ENCODE data around the gene DCST1. TPM values are rescaled to one million over a fixed set of nuclear protein-coding genes. Genes with fewer than 3 reads are reported as not detected.
A peak's percentile ranks its signal among the peaks of the same experiment; 100 is the strongest.

Gene DCST1
- total and polyA plus RNA-seq, 2 donors (not counting 1 experiment from before 2014, with no cell fraction given), result 0.22 TPM; not detected in 1

- no peaks in the 10 kb centered on the region for H3K27me3 Mint-ChIP-seq
- DNase-seq, result peak; percentile 57
- Histone ChIP-seq H3K27ac (ENCODE audit: low read length in 2 of 2) (no peak overlapping the region), H3K9ac (ENCODE audit: low read length) (peak overlapping the region; percentile 76), H4K20me1 (ENCODE audit: control insufficient read depth, insufficient read depth, low read length, poor library complexity, severe bottlenecking) (no peaks in the 10 kb centered on the region), H3K4me2 (replicated peaks; ENCODE audit: low read depth, low read length, poor library complexity, severe bottlenecking) (peak overlapping the region; percentile 93), H3K9me3 (ENCODE audit: control extremely low read depth in 1 of 3, control insufficient read depth in 2 of 3, insufficient read depth in 1 of 3, low read length in 2 of 3) (no peaks in the 10 kb centered on the region), H3K79me2 (ENCODE audit: control insufficient read depth, insufficient read depth, low read length) (no peaks in the 10 kb centered on the region), H2AFZ (ENCODE audit: insufficient read depth, low read depth, low read length, poor library complexity, severe bottlenecking) (peak overlapping the region; percentile 86), H3K36me3 (replicated peaks in 1 of 2; ENCODE audit: control extremely low read depth in 1 of 2, control insufficient read depth in 1 of 2, extremely low read depth in 1 of 2, insufficient read depth in 2 of 2, low read length in 1 of 2) (peaks cover 0 to 3% of the 10 kb centered on the region in 2 experiments), H3K4me3 (ENCODE audit: control extremely low read depth in 1 of 5, extremely low read depth in 1 of 5, insufficient read depth in 1 of 5, low read depth in 2 of 5, low read length in 4 of 5) (peak overlapping the region in 4 of 5 experiments; percentile 59 to 82 (median 71)), H3K4me1 (ENCODE audit: control insufficient read depth in 2 of 2, insufficient read depth in 2 of 2, low read length in 2 of 2) (peaks cover 20 to 30% of the 10 kb centered on the region in 2 donors), H3K27me3 (replicated peaks in 1 of 4; ENCODE audit: control extremely low read depth in 1 of 4, control insufficient read depth in 3 of 4, insufficient read depth in 4 of 4, low read length in 3 of 4) (no peaks in the 10 kb centered on the region)
- intact Hi-C loops (cut with micrococcal nuclease), result no loop called here
- CTCF ChIA-PET, result interaction anchor here (1.1 to 20.2 kb wide), 7 partner anchors 4 to 718 kb away, joined by 3 to 370 read pairs (median 6); partner anchors contain the start of genes ADAM15 and EFNA4
- TF ChIP-seq CTCF (IDR thresholded peaks at IDR 0.05), result peak; percentile 22
- TF ChIP-seq EZH2 (IDR thresholded peaks at IDR 0.05; ENCODE audit: borderline replicate concordance, insufficient read depth, low read depth, low read length, poor library complexity, severe bottlenecking), result no peak
- ATAC-seq (ENCODE audit: low read depth), result no peak
- peak overlapping the region; percentile 85 for H3K4me3 Mint-ChIP-seq
- H3K9me3 Mint-ChIP-seq (ENCODE audit: insufficient read depth), result no peaks in the 10 kb centered on the region
- POLR2A ChIA-PET, result interaction anchor here (0.6 to 1.6 kb wide), 4 partner anchors 36 to 655 kb away, joined by 3 to 4 read pairs (median 4); partner anchors contain the start of gene PYGO2
- H3K4me1 Mint-ChIP-seq, result peaks cover 25% of the 10 kb centered on the region
- WGBS (ENCODE audit: insufficient coverage), result 10% methylated on average over 5 of the region's 12 CpGs
- H3K27ac Mint-ChIP-seq, result peak overlapping the region; percentile 73
Measured at GRCh38 chr1:155052439-155053395, 19.1 kb downstream of the DCST1 start.

All from B cell (primary cell).